GF-D8 (cell line): Measurements from ENCODE around the gene PLA1A.

Source experiments
- DNase-seq: peaks from one replicate; lab custom pipeline; 2025; lab: John Stamatoyannopoulos, UW

PLA1A gene

DNA sequence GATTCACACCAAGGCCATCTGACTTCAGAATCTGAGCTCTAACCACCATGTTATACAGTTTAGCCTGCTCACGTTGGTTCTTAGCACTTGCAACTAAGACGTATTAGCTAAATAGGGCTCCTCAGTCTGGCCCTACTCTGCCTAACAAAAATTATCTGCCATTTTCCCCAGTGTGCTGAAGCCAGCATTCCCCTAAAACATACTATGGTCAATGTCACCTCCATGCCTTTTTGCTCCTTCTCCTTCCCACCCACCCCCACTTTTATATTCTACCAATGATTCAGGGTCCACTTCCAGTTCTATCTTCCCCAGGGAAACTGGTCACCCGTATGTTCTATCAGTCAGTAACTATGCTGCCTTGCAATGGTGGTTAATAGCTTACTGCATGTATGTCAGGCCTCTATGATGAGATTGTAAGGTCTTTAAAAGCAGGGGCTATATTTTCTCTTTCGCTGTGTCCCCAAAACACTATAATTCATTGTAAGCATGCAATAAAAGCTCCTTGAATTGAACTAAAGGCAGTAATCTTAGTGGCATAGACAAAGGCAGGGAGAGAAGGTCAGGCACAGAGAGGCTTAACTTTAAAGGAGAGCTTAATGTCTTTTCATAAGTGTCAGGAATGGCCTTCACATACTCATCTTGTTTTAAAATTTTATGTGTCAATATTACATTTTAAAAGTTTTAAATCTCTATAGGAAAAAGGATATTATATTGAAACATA, 39.4 kb downstream of the PLA1A start:
- DNase-seq: no peak

GRCh38 chr3:119637679-119638477, 40.2 kb downstream of the PLA1A start:
- peak; percentile 67 for DNase-seq

DNA sequence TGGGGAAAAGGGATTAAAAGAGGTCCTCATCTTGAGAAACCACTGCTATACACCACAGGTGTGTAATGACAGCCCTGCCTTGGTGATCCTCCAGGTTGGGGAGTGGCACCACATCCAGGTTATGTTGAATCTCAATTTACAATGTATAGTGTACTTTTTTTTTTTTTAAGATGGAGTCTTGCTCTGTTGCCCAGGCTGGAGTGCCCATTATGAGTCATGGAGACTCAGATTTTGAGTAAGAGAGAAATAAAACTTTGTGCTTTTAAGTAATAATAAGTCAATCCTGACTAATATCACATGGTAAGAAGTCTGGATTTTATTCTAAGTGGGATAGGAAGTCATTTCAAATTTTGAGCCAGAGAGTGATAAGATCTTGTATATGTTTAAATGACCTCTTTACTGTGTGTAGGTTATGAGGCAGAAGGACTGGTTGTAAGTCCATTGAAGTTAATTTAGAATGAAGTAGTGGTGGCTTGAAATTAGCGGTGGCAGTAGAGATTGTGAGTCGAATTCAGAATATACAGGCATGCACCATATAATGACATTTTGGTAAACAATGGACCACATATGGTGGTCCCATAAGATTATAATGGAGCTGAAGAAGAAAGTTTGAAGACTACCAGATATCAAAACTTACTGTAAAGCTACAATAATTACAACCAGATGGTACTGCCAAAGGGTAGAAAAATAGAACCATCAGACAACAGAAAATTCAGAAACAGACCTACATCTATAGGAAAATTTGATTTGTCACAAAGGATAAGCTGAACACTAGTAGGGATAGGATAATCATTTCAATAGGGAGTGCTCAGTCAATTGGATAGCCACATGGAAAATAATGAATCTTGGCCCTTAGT, 42.0 kb downstream of the PLA1A start:
- no peak for DNase-seq

DNA sequence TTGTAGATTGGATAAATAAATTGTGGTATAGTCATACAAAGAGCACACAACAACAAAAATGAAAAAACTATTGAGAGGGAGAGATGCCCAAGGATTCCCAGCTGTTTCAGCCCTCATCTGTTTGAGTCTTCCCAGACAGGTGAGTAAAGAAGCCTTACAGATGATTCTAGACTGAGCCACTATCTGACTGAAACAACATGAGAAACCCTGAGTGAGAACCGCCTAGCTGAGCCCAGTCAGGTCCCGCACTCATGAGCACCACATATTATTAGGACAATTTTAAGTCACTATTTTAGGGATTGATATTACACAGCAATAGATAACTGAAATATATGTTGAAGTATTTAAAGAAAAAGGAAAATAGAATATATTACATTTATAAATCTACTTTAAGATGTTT, 43.7 kb downstream of the PLA1A start:
- DNase-seq: no peak

DNA sequence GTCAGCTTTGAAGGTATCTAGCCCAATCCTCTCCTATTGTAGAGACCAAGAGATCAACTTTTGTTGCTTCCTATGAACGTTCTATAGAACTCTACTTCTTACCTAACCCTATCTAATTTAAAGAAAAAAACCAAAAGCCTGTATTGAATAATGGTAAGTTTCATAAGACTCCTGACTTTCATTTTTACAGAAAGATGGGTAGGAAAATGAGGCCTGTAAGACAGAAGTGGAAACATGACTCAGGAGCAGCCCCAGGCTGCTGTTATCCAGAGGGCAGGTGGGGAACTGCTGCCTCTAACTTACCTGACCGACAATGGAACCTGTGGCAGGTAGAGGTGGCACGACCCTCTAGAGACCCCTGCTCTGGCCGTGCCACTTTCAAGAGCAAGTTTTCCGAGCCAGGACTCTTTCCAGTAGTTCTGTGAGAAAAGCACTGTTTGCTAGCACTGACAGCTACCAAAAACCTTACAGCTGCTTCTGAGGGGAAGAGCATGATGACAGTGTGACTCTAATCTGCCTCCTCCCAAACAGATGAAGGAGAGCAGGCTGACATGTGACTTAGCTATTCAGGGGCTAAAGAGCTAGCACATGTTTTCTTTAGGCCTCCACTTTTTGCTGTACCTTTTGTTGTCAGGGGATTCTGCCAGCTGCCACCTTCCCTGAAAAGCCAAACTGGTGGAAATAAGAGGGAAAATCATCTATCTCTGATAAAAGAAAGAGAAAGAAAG, 45.2 kb downstream of the PLA1A start:
- no peak for DNase-seq

DNA sequence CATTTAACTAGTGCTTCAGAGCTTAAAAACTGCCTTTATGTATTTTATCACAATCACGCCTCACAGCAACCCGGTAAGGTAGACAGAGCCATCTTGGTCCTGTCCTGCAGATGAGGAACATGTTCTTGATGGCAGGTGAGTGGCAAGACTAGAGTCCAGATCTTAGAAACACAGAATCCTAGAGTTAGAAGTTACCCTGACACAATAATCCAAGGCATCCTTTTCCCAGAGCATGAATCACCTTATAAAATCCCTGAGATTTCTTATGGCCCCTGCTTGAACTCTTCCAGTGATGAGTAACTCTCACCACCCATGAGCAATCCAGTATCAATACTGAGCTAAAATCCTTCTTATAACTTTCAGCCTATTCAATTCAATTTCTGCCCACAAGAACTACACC, 45.8 kb downstream of the PLA1A start:
- DNase-seq: no peak

DNA sequence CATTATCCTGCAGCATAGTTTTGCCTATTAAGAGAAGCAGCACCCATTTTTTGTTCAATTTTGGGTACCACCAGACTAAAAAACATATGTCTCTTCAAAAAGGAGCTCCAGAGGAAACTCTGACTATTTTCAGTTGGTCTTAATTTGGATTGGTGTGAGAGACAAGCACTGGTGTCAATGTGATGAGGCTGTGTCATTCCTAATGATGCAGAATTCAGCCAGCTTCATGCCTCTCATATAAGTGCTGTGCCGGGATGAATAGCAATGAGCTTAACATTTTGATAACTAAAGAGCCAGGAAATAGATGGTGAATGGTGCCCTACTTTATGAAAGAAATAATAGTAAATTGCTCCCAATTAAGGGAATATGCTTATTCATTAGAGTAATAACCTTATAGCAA, 46.8 kb downstream of the PLA1A start:
- no peak for DNase-seq

- no peak for DNase-seq
These were observed 48.1 kb downstream of the PLA1A start for GRCh38 chr3:119645813-119646212.

DNA sequence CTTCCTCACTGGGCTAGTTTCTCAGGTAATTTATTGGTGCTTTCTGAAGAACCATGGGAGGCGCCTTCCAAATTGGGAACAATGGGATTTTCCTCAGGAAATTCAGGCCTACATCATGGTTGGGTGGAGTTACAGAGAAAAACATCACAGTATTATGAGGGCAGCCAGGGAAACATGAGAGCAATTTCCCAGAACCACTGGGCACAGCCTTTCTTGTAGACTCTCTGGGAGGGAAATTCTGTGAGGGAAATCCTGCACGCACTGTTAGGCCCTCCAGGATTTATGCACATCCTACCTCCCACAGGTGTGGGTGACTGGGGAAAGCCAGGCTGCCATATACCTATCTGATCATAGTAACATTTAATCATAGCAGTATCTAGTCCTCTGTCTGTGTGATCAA, 49.5 kb downstream of the PLA1A start:
- no peak for DNase-seq

- DNase-seq: no peak
These were observed 50.3 kb downstream of the PLA1A start for GRCh38 chr3:119647843-119648575.

DNA sequence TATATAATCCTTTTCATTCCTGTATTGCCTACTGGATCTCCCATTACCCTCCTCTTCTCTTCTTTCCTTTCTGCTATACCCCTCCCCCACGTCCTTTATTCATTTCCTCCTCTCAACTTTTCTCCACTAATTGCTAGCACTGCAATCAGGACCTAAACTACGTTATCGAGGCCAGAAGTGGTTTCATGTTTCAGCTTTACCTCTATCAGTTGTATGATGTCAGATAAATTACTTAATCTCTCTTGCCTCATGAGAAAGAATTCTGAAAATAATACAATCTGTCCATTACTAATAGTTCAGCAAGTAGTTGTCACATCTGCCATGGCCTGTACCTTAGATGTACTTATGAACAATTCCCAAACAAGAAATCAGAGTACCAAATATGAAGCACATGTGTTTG, 52.1 kb downstream of the PLA1A start:
- DNase-seq: no peak

GRCh38 chr3:119652306-119653033, 54.8 kb downstream of the PLA1A start:
- DNase-seq: no peak

DNA sequence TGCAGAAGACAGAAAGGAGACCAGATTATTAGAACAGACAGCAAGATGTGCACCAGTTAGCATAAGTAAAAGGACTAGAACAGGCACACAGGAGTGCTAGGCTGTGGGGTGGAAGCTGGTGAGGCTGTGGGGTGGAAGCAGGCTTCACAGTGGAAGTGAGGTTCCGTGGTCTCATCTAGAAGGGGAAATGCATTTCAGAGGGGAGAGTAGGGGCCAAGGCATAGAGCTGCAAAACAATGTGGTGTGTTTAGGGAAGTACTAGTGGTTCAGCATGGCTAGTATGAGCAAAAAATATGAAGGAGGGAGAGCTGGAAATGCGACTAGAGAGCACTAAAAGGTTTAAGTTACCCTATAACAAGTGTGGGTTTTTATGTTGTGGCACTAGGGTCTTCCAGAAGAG, 56.2 kb downstream of the PLA1A start:
- DNase-seq: no peak

DNA sequence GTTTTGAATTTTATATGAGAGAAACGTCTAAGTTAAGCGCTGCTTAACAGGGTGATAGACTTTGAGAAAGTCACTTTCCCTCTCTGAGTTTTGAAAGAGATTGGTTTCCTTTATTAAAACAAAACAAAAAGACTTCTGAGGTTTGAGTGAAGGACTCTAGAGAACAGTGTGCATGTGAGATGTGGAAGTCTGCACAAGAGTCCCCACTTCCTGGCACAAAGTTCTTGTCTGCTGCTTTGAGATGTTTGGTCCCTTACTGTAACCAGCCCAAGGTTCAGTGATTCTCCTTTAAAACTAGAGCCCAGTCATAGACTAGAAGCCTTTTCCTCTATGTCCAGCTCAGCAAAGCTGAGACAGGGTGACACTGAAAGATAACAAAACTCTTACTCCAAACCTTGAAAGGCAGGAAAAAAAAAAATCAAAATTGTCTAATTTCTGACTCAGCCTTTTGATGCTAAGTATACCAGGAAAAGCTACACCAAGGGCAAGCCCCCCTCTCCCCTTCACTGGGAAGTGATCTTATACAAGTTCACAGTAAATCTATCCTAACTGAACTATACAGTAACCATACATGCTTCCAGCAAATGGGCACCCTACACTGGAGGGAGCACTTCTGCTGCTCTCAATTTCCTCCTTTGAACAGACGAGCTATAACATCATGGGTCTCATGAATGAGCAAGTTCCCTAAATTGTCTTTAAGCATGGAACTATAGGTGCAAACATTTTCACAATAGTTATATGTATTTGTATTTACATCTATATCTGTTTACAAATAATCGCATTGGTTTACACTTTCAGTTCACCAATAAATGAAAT, 60.4 kb downstream of the PLA1A start:
- no peak for DNase-seq

- no peak for DNase-seq
These were observed 61.3 kb downstream of the PLA1A start for GRCh38 chr3:119658994-119659393.

- no peak for DNase-seq
These were observed 62.1 kb downstream of the PLA1A start for GRCh38 chr3:119659606-119660291.

DNA sequence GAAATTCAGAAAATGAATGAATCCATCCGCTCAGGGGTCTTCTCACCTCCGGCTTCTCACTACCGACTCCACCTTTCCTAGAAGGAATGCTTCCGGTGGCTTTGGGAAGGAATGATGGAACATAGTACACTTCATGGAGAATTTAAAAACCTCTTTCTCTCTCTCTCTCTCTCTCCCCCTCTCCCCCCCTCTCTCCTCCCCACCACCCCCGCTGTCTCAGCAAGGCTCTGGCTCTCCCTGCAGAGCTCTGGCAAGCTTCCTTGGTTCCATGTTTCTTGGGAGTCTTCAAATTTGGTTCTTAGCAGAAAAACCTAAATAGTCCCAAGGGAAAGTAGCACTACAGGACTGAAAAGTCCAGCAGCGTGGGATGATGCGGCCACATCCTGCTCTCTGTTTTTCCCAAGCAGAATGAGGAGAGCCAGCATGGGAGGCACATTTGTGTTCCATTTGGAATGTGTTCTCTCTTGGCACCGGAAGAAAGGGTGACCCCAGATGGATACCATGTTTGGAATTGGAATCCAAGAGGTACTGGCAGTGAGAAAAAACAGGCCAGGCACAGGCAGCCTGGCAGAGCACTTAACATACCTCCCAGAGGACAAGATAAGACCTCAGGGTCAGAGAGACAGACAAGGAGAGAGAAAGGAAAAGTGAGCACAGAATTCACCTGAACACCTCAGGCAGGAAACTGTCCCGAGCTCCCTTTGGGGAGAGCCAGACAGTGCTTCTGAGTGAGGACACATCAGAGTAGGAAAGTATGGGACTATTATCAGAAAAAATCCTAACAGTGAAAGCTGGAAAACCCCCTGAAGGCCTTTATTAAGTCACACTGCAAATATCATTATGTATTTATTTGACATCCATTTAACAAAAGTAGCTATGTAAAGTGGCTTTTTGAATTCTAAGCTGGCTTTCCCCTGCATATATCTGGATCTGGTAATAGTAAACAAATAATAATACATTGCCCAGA, 63.1 kb downstream of the PLA1A start, which contains the start of gene POPDC2:
Gene POPDC2 (minus strand): TSS at position 116 of the 967 bp plus-strand sequence. CDS start 166 bp downstream, outside the sequence.
- no peak for DNase-seq
